Activated CD4-positive, alpha-beta memory T cell treated with anti-CD3 and anti-CD28 coated beads, Interleukin-2, amount 10 ng/mL, durations not matched to agents 7 days and 5 days (primary cell): Measurements from ENCODE around the gene COL9A3. TPM values are rescaled to one million over a fixed set of nuclear protein-coding genes. Genes with fewer than 3 reads are reported as not detected.

Experiments
- CTCF ChIA-PET: fragments of 350-600 bp; sonication (Branson Sonifier 250); formaldehyde crosslinking; loops from one replicate; lab custom pipeline; 2021; ENCODE audit warnings: antibody characterized with exemption, inconsistent platforms; lab: Charles Lee
- POLR2A ChIA-PET: fragments of 350-600 bp; sonication (Branson Sonifier 250); formaldehyde crosslinking; loops from one replicate; lab custom pipeline; 2021; ENCODE audit warnings: antibody characterized with exemption; lab: Charles Lee
- DNase-seq: peaks from one replicate; pipeline ENCODE4 v3.0.0-alpha.2; 2020
- H3K27ac Mint-ChIP-seq: one replicate; pipeline ENCODE4 v1.8.0; 2021; ENCODE audit warnings: mild to moderate bottlenecking, mixed read lengths
- H3K27me3 Mint-ChIP-seq: one replicate; pipeline ENCODE4 v1.8.0; 2021; ENCODE audit warnings: mixed read lengths
- H3K36me3 Mint-ChIP-seq: one replicate; pipeline ENCODE4 v1.8.0; 2021; ENCODE audit warnings: low read depth, mixed read lengths
- H3K4me1 Mint-ChIP-seq: one replicate; pipeline ENCODE4 v1.8.0; 2021; ENCODE audit warnings: mixed read lengths
- H3K4me3 Mint-ChIP-seq: one replicate; pipeline ENCODE4 v1.8.0; 2021; ENCODE audit warnings: mild to moderate bottlenecking, mixed read lengths
- H3K9me3 Mint-ChIP-seq: one replicate; pipeline ENCODE4 v1.8.0; 2021; ENCODE audit warnings: mixed read lengths
- total RNA-seq, 2 experiments: library from RNA; stranded (reverse); gene quantifications; one replicate each; pipeline ENCODE4 v1.2.3, GENCODE V29; 2021

COL9A3 gene
- total RNA-seq, 2 experiments from 2014 or later, result not detected

GRCh38 chr20:62809530-62810428 lies 7.1 kb upstream of the COL9A3 start:
- CTCF ChIA-PET, result interaction anchor here (1.2 to 2.5 kb wide), 3 partner anchors 17 to 140 kb away, joined by 3 to 24 read pairs (median 4); partner anchors contain the start of gene TCFL5
- Mint-ChIP-seq H3K9me3 (no peaks in the 10 kb centered on the region), H3K4me1 (peaks cover 22% of the 10 kb centered on the region), H3K36me3 (peaks cover 42% of the 10 kb centered on the region), H3K27me3 (no peaks in the 10 kb centered on the region), H3K4me3 (no peak overlapping the region), H3K27ac (no peak overlapping the region)
- no peak for DNase-seq
- POLR2A ChIA-PET, result interaction anchor here (1.3 to 2.5 kb wide), 2 partner anchors 14 to 15 kb away, joined by 4 to 18 read pairs; partner anchors contain the start of gene MRGBP

GRCh38 chr20:62811320-62811719 lies 5.5 kb upstream of the COL9A3 start:
- peaks cover 19% of the 10 kb centered on the region for H3K4me1 Mint-ChIP-seq
- H3K27ac Mint-ChIP-seq, result no peak overlapping the region
- H3K27me3 Mint-ChIP-seq, result peaks cover 14% of the 10 kb centered on the region
- H3K9me3 Mint-ChIP-seq, result no peaks in the 10 kb centered on the region
- POLR2A ChIA-PET, result interaction anchor here (1.3 kb wide), 1 partner anchor 17 kb away, joined by 4 read pairs; no protein-coding TSS in a partner anchor
- CTCF ChIA-PET, result no interaction called here
- DNase-seq, result no peak
- peaks cover 36% of the 10 kb centered on the region for H3K36me3 Mint-ChIP-seq
- no peak overlapping the region for H3K4me3 Mint-ChIP-seq

- DNase-seq, result no peak
- peaks cover 16% of the 10 kb centered on the region for H3K27me3 Mint-ChIP-seq
- peaks cover 33% of the 10 kb centered on the region for H3K36me3 Mint-ChIP-seq
- no peak overlapping the region for H3K27ac Mint-ChIP-seq
- no peak overlapping the region for H3K4me3 Mint-ChIP-seq
- ChIA-PET CTCF (no interaction called here), POLR2A (no interaction called here)
- H3K9me3 Mint-ChIP-seq, result no peaks in the 10 kb centered on the region
- H3K4me1 Mint-ChIP-seq, result peaks cover 15% of the 10 kb centered on the region
These were observed 5.1 kb upstream of the COL9A3 start for GRCh38 chr20:62811720-62812119.

- Mint-ChIP-seq H3K36me3 (peaks cover 30% of the 10 kb centered on the region), H3K9me3 (no peaks in the 10 kb centered on the region), H3K4me1 (peaks cover 12% of the 10 kb centered on the region), H3K4me3 (no peak overlapping the region), H3K27me3 (peaks cover 16% of the 10 kb centered on the region), H3K27ac (no peak overlapping the region)
- CTCF ChIA-PET, result no interaction called here
- POLR2A ChIA-PET, result no interaction called here
- no peak for DNase-seq
These were observed 4.5 kb upstream of the COL9A3 start for GRCh38 chr20:62812181-62812906.

GRCh38 chr20:62812907-62813200 lies 4.0 kb upstream of the COL9A3 start:
- Mint-ChIP-seq H3K27me3 (peaks cover 18% of the 10 kb centered on the region), H3K27ac (no peak overlapping the region), H3K4me3 (no peak overlapping the region), H3K36me3 (peaks cover 28% of the 10 kb centered on the region), H3K4me1 (peaks cover 9% of the 10 kb centered on the region), H3K9me3 (no peaks in the 10 kb centered on the region)
- POLR2A ChIA-PET, result no interaction called here
- DNase-seq, result no peak
- CTCF ChIA-PET, result no interaction called here

- Mint-ChIP-seq H3K27me3 (peaks cover 24% of the 10 kb centered on the region), H3K36me3 (peaks cover 22% of the 10 kb centered on the region), H3K9me3 (no peaks in the 10 kb centered on the region), H3K27ac (no peak overlapping the region), H3K4me3 (no peak overlapping the region), H3K4me1 (peaks cover 5% of the 10 kb centered on the region)
- ChIA-PET CTCF (no interaction called here), POLR2A (interaction anchor here (2.2 kb wide), 1 partner anchor 8 kb away, joined by 7 read pairs; the partner anchor contains the start of gene OGFR)
- no peak for DNase-seq
These were observed 3.3 kb upstream of the COL9A3 start for GRCh38 chr20:62813588-62813987.

GRCh38 chr20:62814060-62814708 lies 2.7 kb upstream of the COL9A3 start:
- Mint-ChIP-seq H3K4me1 (peaks cover 5% of the 10 kb centered on the region), H3K27me3 (peaks cover 24% of the 10 kb centered on the region), H3K36me3 (peaks cover 20% of the 10 kb centered on the region), H3K27ac (no peak overlapping the region), H3K4me3 (no peak overlapping the region), H3K9me3 (no peaks in the 10 kb centered on the region)
- ChIA-PET POLR2A (interaction anchor here (1.3 to 2.2 kb wide), 2 partner anchors 9 kb away, joined by 4 to 7 read pairs; partner anchors contain the start of gene OGFR), CTCF (no interaction called here)
- DNase-seq, result no peak

GRCh38 chr20:62814709-62815065 lies 2.2 kb upstream of the COL9A3 start:
- no peak for DNase-seq
- Mint-ChIP-seq H3K4me1 (peaks cover 5% of the 10 kb centered on the region), H3K9me3 (no peaks in the 10 kb centered on the region), H3K36me3 (peaks cover 14% of the 10 kb centered on the region), H3K27me3 (peaks cover 24% of the 10 kb centered on the region), H3K4me3 (no peak overlapping the region), H3K27ac (no peak overlapping the region)
- CTCF ChIA-PET, result no interaction called here
- POLR2A ChIA-PET, result interaction anchor here (1.3 to 2.2 kb wide), 2 partner anchors 8 to 10 kb away, joined by 4 to 7 read pairs; partner anchors contain the start of gene OGFR

GRCh38 chr20:62815066-62815991 lies 1.5 kb upstream of the COL9A3 start:
- ChIA-PET POLR2A (interaction anchor here (1.2 to 2.2 kb wide), 3 partner anchors 8 to 75 kb away, joined by 3 to 7 read pairs (median 4); partner anchors contain the start of gene OGFR), CTCF (no interaction called here)
- no peaks in the 10 kb centered on the region for H3K9me3 Mint-ChIP-seq
- no peak for DNase-seq
- H3K4me1 Mint-ChIP-seq, result peaks cover 5% of the 10 kb centered on the region
- H3K36me3 Mint-ChIP-seq, result peaks cover 14% of the 10 kb centered on the region
- no peak overlapping the region for H3K27ac Mint-ChIP-seq
- H3K27me3 Mint-ChIP-seq, result peaks cover 26% of the 10 kb centered on the region
- no peak overlapping the region for H3K4me3 Mint-ChIP-seq

GRCh38 chr20:62816031-62816883 lies 593 bp upstream of the COL9A3 start:
- CTCF ChIA-PET, result no interaction called here
- Mint-ChIP-seq H3K27ac (no peak overlapping the region), H3K4me3 (no peak overlapping the region)

GRCh38 chr20:62817975-62818591 lies 1.2 kb downstream of the COL9A3 start:
- ChIA-PET POLR2A (interaction anchor here (1.6 kb wide), 1 partner anchor 13 kb away, joined by 4 read pairs; the partner anchor contains the start of gene OGFR), CTCF (interaction anchor here (0.9 kb wide), 1 partner anchor 10 kb away, joined by 6 read pairs; no protein-coding TSS in a partner anchor)
- Mint-ChIP-seq H3K27me3 (peaks cover 26% of the 10 kb centered on the region), H3K4me1 (peaks cover 5% of the 10 kb centered on the region), H3K9me3 (no peaks in the 10 kb centered on the region), H3K36me3 (no peaks in the 10 kb centered on the region), H3K4me3 (no peak overlapping the region), H3K27ac (no peak overlapping the region)
- no peak for DNase-seq

More at GRCh38 chr20:62816031-62816883, 593 bp upstream of the COL9A3 start:
- peaks cover 11% of the 10 kb centered on the region for H3K36me3 Mint-ChIP-seq
- H3K9me3 Mint-ChIP-seq, result no peaks in the 10 kb centered on the region
- POLR2A ChIA-PET, result interaction anchor here (1.2 kb wide), 1 partner anchor 76 kb away, joined by 3 read pairs; no protein-coding TSS in a partner anchor
- peaks cover 5% of the 10 kb centered on the region for H3K4me1 Mint-ChIP-seq
- H3K27me3 Mint-ChIP-seq, result peaks cover 26% of the 10 kb centered on the region
- no peak for DNase-seq
